Left lung (tissue), 10 donors: ENCODE results near the gene CMTM7. TPM values are rescaled to one million over a fixed set of nuclear protein-coding genes. Genes with fewer than 3 reads are reported as not detected.

Source experiments
- ATAC-seq: fragments of 200-7000 bp; cut with Tn5 transposase; one replicate; pipeline ENCODE4 v1.9.1; 2020; ENCODE audit warnings: moderate library complexity
- DNase-seq, 4 donors: peaks; one replicate each; pipeline ENCODE4 v3.0.0-alpha.2; 2013 to 2020
- H3K27ac ChIP-seq, 2 donors: fragments of 200-600 bp; sonication (generic) in 1 of 2; one replicate each; pipeline versions ENCODE4 v1.5.0 to v1.8.0; 2020 to 2021
- H3K27me3 ChIP-seq, 2 donors: fragments of 200-600 bp; sonication (generic) in 1 of 2; one replicate each; pipeline versions ENCODE4 v1.5.0 to v1.8.0; 2020 to 2021
- H3K36me3 ChIP-seq, 2 donors: fragments of 200-600 bp; sonication (generic) in 1 of 2; one replicate each; pipeline versions ENCODE4 v1.5.0 to v1.8.0; 2020 to 2021
- H3K4me1 ChIP-seq, 2 donors: fragments of 200-600 bp; one replicate each; pipeline ENCODE4 v1.8.0; 2021
- H3K4me3 ChIP-seq, 2 donors: fragments of 200-600 bp; sonication (generic) in 1 of 2; one replicate each; pipeline versions ENCODE4 v1.5.0 to v1.8.0; 2020 to 2021; ENCODE audit warnings: mild to moderate bottlenecking in 1 of 2
- H3K9me3 ChIP-seq, 2 donors: fragments of 200-600 bp; sonication (generic) in 1 of 2; one replicate each; pipeline versions ENCODE4 v1.5.0 to v1.8.0; 2020 to 2021
- CTCF ChIP-seq, 2 donors: fragments of 200-600 bp; sonication (generic) in 1 of 2; IDR thresholded peaks; one replicate each; pipeline versions ENCODE4 v1.5.0 to v1.8.0; 2021; ENCODE audit warnings: antibody characterized with exemption in 2 of 2
- intact Hi-C, 2 donors: fragments of 100-400 bp; cut with DNase I; formaldehyde crosslinking; loops; one replicate each; pipeline versions ENCODE4 v1.11.2 to v1.14.2; 2022
- polyA plus RNA-seq, 6 donors: library from polyadenylated mRNA; unstranded; fragments of 120-200 nt; gene quantifications; one replicate each; pipeline ENCODE4 v1.2.1, GENCODE V29; 2013; ENCODE audit not compliant: insufficient read length in 6 of 6
- total RNA-seq, 2 donors: library from RNA; stranded (reverse); fragmentation: NEBNext Ultra II Directional; extraction: Animal tissue kit (Norgen Biotek cat#: 25700); gene quantifications; one replicate each; pipeline ENCODE4 v1.2.1, GENCODE V29; 2021
- donor health status: DM: no; HTN: yes; CAD: no.
- donor health status: DM: no; HTN: no; CAD: no.

CMTM7 gene
- total and polyA plus RNA-seq, 8 donors = 46.7 to 80.5 (median 68.4) TPM

- no peak overlapping the region for H3K4me3 ChIP-seq
- intact Hi-C loops = no loop called here
- DNase-seq (no peak), ATAC-seq (no peak)
- no peak overlapping the region for H3K27ac ChIP-seq
- no peaks in the 10 kb centered on the region for H3K9me3 ChIP-seq
- H3K36me3 ChIP-seq = peaks cover 0 to 13% of the 10 kb centered on the region in 2 donors
- TF ChIP-seq CTCF (IDR thresholded peaks at IDR 0.05) = no peak
- peaks cover 0 to 45% of the 10 kb centered on the region in 2 donors for H3K4me1 ChIP-seq
- H3K27me3 ChIP-seq = no peaks in the 10 kb centered on the region
These were observed 49.1 kb downstream of the CMTM7 start for GRCh38 chr3:32440611-32441350.

- Histone ChIP-seq H3K27ac (peak overlapping the region in 1 of 2 donors; percentile 46), H3K9me3 (no peaks in the 10 kb centered on the region), H3K4me1 (peaks cover 0 to 34% of the 10 kb centered on the region in 2 donors), H3K36me3 (peaks cover 0 to 13% of the 10 kb centered on the region in 2 donors), H3K27me3 (no peaks in the 10 kb centered on the region), H3K4me3 (no peak overlapping the region)
- intact Hi-C loops = no loop called here
- TF ChIP-seq CTCF (IDR thresholded peaks at IDR 0.05) = no peak
- ATAC-seq = no peak
- no peak for DNase-seq
These were observed 51.1 kb downstream of the CMTM7 start for GRCh38 chr3:32442766-32443165.

- no peak overlapping the region for H3K4me3 ChIP-seq
- TF ChIP-seq CTCF (IDR thresholded peaks at IDR 0.05) = no peak
- peak; percentile 78 for ATAC-seq
- H3K27me3 ChIP-seq = no peaks in the 10 kb centered on the region
- H3K9me3 ChIP-seq = no peaks in the 10 kb centered on the region
- H3K36me3 ChIP-seq = peaks cover 0 to 16% of the 10 kb centered on the region in 2 donors
- no peak for DNase-seq
- H3K27ac ChIP-seq = peak overlapping the region in 1 of 2 donors; percentile 46
- intact Hi-C loops = no loop called here
- H3K4me1 ChIP-seq = peaks cover 0 to 30% of the 10 kb centered on the region in 2 donors
These were observed 51.8 kb downstream of the CMTM7 start for GRCh38 chr3:32443478-32443877.

- intact Hi-C loops = no loop called here
- H3K27me3 ChIP-seq = no peaks in the 10 kb centered on the region
- DNase-seq = no peak
These were observed 56.3 kb downstream of the CMTM7 start for GRCh38 chr3:32447865-32448400.

More at GRCh38 chr3:32447865-32448400, 56.3 kb downstream of the CMTM7 start:
- ATAC-seq = no peak
- Histone ChIP-seq H3K4me1 (peaks cover 5 to 21% of the 10 kb centered on the region in 2 donors), H3K4me3 (no peak overlapping the region), H3K9me3 (no peaks in the 10 kb centered on the region), H3K27ac (peak overlapping the region in 1 of 2 donors; percentile 53), H3K36me3 (peaks cover 0 to 48% of the 10 kb centered on the region in 2 donors)
- TF ChIP-seq CTCF (IDR thresholded peaks at IDR 0.05) = no peak
